ENCODE measurements around the gene INPPL1. TPM values are rescaled to one million over a fixed set of nuclear protein-coding genes. Genes with fewer than 3 reads are reported as not detected.
"Not testable (repeated sequence)": the region's sequence is repeated elsewhere in the genome, so short reads cannot be mapped to it uniquely, and the experiment has no call there.

Gene INPPL1
- total RNA-seq, 1 experiment from 2014 or later, result 214 TPM

DNA sequence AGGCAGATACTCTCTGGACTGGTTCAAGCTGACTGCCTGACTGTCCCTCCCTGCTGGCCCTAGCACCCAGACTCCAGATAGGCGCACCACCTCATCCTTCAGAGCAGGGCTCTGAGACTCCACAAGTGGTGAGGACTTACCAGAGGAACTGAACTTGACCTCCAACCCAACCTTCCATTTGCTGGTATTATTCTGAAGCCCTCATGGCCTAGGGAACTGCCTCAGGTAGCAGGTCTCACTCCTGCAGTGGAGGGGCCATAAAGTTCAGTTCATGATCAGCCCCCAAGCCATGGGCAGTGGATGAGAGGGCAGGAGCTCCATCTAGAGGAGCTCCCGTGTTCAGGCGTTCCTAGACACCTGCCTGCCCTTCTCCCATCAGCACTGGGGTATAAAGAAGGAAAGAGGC is 43.0 kb upstream of the INPPL1 start:
- not testable (repeated sequence) for H3K79me2 ChIP-seq (ENCODE audit: insufficient read depth, low read length); H3K9me3 Mint-ChIP-seq; H3K4me3 Mint-ChIP-seq; H2AK5ac ChIP-seq (ENCODE audit: insufficient read length, low read length); H3K56ac ChIP-seq (ENCODE audit: insufficient read length, low read depth, low read length); H2BK5ac ChIP-seq (ENCODE audit: insufficient read length, low read length); H3K9me3 ChIP-seq (ENCODE audit: control insufficient read depth, low read depth, low read length); H3K27me3 ChIP-seq (ENCODE audit: insufficient read depth, low read length); H3K27ac ChIP-seq (ENCODE audit: insufficient read length, low read depth, low read length); H3K23me2 ChIP-seq (ENCODE audit: insufficient read length, low read depth, low read length, poor library complexity, severe bottlenecking); H3K36me3 Mint-ChIP-seq (ENCODE audit: insufficient read depth in 1 of 3, low read depth in 3 of 3); H4K20me1 ChIP-seq (ENCODE audit: control insufficient read depth, insufficient read depth, insufficient read length); H2BK15ac ChIP-seq (ENCODE audit: low read depth, low read length); H3K14ac ChIP-seq (ENCODE audit: insufficient read depth, low read length); H4K5ac ChIP-seq (ENCODE audit: insufficient read length, low read depth, low read length); H3T11ph ChIP-seq (ENCODE audit: low read length); H3K4me2 ChIP-seq (ENCODE audit: insufficient read depth, insufficient read length, low read length); H3K4me1 ChIP-seq (ENCODE audit: insufficient read depth, low read length); H4K8ac ChIP-seq (replicated peaks; ENCODE audit: insufficient read length, low read depth, low read length); H3K18ac ChIP-seq (ENCODE audit: insufficient read length, low read depth, low read length); H3K27ac Mint-ChIP-seq; H2BK120ac ChIP-seq (ENCODE audit: low read depth, low read length, poor library complexity, severe bottlenecking); H2BK20ac ChIP-seq (ENCODE audit: low read depth, low read length, poor library complexity, severe bottlenecking); H4K91ac ChIP-seq (ENCODE audit: insufficient read length, low read depth, low read length); H3K9ac ChIP-seq (ENCODE audit: extremely low read depth, insufficient read length, low read length); H2AFZ ChIP-seq (ENCODE audit: low read length); H3K79me1 ChIP-seq (ENCODE audit: insufficient read depth, low read depth, low read length, poor library complexity, severe bottlenecking); H2BK12ac ChIP-seq (ENCODE audit: insufficient read length, low read depth, low read length); H3K4ac ChIP-seq (ENCODE audit: low read depth, low read length); H3K23ac ChIP-seq (ENCODE audit: insufficient read length, low read depth, low read length)
- WGBS (ENCODE audit: extremely low coverage, insufficient read length, low lambda C conversion rate), result no CpG with 5 or more reads among the region's 3 CpGs
- peak; percentile 66 for TF ChIP-seq CTCF (conservative IDR thresholded peaks at IDR 0.05)
- peaks cover 9 to 11% of the 10 kb centered on the region in 2 experiments for H3K4me1 Mint-ChIP-seq
- peaks cover 14% of the 10 kb centered on the region for H3K27me3 Mint-ChIP-seq (ENCODE audit: low read depth)
- peak; percentile 38 for DNase-seq
